GM12874 (cell line): Measurements from ENCODE around the gene TMEM38A.

Experiments
- CTCF ChIP-seq: IDR thresholded peaks from 2 replicates; pipeline ENCODE4 v1.5.1; 2011; ENCODE audit warnings: low read depth, mild to moderate bottlenecking, control low read depth, low read length, moderate library complexity; ENCODE audit not compliant: insufficient read depth

The TMEM38A gene

GRCh38 chr19:16670291-16670690 lies 9.4 kb downstream of the TMEM38A start:
- no peak for TF ChIP-seq CTCF

GRCh38 chr19:16671652-16672274 lies 10.8 kb downstream of the TMEM38A start:
- no peak for TF ChIP-seq CTCF

- TF ChIP-seq CTCF, result no peak
Observed at GRCh38 chr19:16673231-16673630, 12.3 kb downstream of the TMEM38A start.

- no peak for TF ChIP-seq CTCF
Observed at GRCh38 chr19:16676101-16676798, 15.3 kb downstream of the TMEM38A start.

- TF ChIP-seq CTCF, result no peak
Observed at GRCh38 chr19:16677055-16677454, 16.1 kb downstream of the TMEM38A start.

- TF ChIP-seq CTCF, result no peak
Observed at GRCh38 chr19:16678498-16678897, 17.6 kb downstream of the TMEM38A start.

- TF ChIP-seq CTCF, result no peak
Observed at GRCh38 chr19:16679811-16680210, 18.9 kb downstream of the TMEM38A start.
